Measurements from ENCODE around the gene LST1. TPM values are rescaled to one million over a fixed set of nuclear protein-coding genes. Genes with fewer than 3 reads are reported as not detected.

Gene LST1
- total and polyA plus RNA-seq, 2 donors (not counting 1 experiment from before 2014, with no cell fraction given) = 7.4 to 30.5 TPM

DNA sequence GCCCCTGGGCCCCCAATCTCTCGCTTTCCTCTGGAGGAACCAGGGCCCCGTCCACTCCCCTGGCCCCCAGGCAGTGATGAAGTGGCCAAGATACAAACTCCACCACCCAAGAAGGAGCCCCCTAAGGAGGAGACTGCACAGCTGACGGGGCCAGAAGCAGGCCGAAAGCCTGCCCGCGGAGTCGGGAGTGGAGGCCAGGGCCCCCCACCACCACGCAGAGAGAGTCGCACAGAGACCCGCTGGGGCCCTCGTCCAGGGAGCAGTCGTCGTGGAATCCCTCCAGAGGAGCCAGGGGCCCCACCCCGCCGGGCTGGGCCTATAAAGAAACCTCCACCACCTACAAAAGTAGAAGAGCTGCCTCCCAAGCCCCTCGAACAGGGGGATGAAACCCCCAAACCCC is 45.1 kb downstream of the LST1 start:
- no peak overlapping the region for H3K4me2 ChIP-seq (replicated peaks; ENCODE audit: low read depth, low read length, poor library complexity, severe bottlenecking)
- intact Hi-C loops (cut with micrococcal nuclease) = no loop called here
- peaks cover 6% of the 10 kb centered on the region for H3K79me2 ChIP-seq (ENCODE audit: control insufficient read depth, insufficient read depth, low read length)
- H3K9ac ChIP-seq (ENCODE audit: low read length) = no peak overlapping the region
- Mint-ChIP-seq H3K27ac (no peak overlapping the region), H3K4me1 (no peaks in the 10 kb centered on the region), H3K9me3 (ENCODE audit: insufficient read depth) (no peaks in the 10 kb centered on the region), H3K27me3 (no peaks in the 10 kb centered on the region), H3K4me3 (no peak overlapping the region)
- ATAC-seq (ENCODE audit: low read depth) (no peak), DNase-seq (no peak)
- POLR2A ChIA-PET = no interaction called here
- H2AFZ ChIP-seq (ENCODE audit: insufficient read depth, low read depth, low read length, poor library complexity, severe bottlenecking) = no peak overlapping the region
- H4K20me1 ChIP-seq (ENCODE audit: control insufficient read depth, insufficient read depth, low read length, poor library complexity, severe bottlenecking) = peaks cover 46% of the 10 kb centered on the region
- H3K4me3 ChIP-seq (ENCODE audit: control extremely low read depth in 1 of 5, extremely low read depth in 1 of 5, insufficient read depth in 1 of 5, low read depth in 2 of 5, low read length in 4 of 5) = no peak overlapping the region
- CTCF ChIA-PET = no interaction called here
- peaks cover 6 to 91% of the 10 kb centered on the region in 2 experiments for H3K36me3 ChIP-seq (replicated peaks in 1 of 2; ENCODE audit: control extremely low read depth in 1 of 2, control insufficient read depth in 1 of 2, extremely low read depth in 1 of 2, insufficient read depth in 2 of 2, low read length in 1 of 2)
- no peaks in the 10 kb centered on the region for H3K27me3 ChIP-seq (replicated peaks in 1 of 4; ENCODE audit: control extremely low read depth in 1 of 4, control insufficient read depth in 3 of 4, insufficient read depth in 4 of 4, low read length in 3 of 4)
- no peaks in the 10 kb centered on the region for H3K4me1 ChIP-seq (ENCODE audit: control insufficient read depth in 2 of 2, insufficient read depth in 2 of 2, low read length in 2 of 2)
- H3K9me3 ChIP-seq (ENCODE audit: control extremely low read depth in 1 of 3, control insufficient read depth in 2 of 3, insufficient read depth in 1 of 3, low read length in 2 of 3) = no peaks in the 10 kb centered on the region
- TF ChIP-seq, protein P1, sequence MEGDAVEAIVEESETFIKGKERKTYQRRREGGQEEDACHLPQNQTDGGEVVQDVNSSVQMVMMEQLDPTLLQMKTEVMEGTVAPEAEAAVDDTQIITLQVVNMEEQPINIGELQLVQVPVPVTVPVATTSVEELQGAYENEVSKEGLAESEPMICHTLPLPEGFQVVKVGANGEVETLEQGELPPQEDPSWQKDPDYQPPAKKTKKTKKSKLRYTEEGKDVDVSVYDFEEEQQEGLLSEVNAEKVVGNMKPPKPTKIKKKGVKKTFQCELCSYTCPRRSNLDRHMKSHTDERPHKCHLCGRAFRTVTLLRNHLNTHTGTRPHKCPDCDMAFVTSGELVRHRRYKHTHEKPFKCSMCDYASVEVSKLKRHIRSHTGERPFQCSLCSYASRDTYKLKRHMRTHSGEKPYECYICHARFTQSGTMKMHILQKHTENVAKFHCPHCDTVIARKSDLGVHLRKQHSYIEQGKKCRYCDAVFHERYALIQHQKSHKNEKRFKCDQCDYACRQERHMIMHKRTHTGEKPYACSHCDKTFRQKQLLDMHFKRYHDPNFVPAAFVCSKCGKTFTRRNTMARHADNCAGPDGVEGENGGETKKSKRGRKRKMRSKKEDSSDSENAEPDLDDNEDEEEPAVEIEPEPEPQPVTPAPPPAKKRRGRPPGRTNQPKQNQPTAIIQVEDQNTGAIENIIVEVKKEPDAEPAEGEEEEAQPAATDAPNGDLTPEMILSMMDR (IDR thresholded peaks at IDR 0.05) = no peak
- TF ChIP-seq EZH2 (IDR thresholded peaks at IDR 0.05; ENCODE audit: borderline replicate concordance, insufficient read depth, low read depth, low read length, poor library complexity, severe bottlenecking) = no peak
- WGBS (ENCODE audit: insufficient coverage) = 93% methylated on average over 13 of the region's 16 CpGs
- no peak overlapping the region for H3K27ac ChIP-seq (ENCODE audit: low read length in 2 of 2)

DNA sequence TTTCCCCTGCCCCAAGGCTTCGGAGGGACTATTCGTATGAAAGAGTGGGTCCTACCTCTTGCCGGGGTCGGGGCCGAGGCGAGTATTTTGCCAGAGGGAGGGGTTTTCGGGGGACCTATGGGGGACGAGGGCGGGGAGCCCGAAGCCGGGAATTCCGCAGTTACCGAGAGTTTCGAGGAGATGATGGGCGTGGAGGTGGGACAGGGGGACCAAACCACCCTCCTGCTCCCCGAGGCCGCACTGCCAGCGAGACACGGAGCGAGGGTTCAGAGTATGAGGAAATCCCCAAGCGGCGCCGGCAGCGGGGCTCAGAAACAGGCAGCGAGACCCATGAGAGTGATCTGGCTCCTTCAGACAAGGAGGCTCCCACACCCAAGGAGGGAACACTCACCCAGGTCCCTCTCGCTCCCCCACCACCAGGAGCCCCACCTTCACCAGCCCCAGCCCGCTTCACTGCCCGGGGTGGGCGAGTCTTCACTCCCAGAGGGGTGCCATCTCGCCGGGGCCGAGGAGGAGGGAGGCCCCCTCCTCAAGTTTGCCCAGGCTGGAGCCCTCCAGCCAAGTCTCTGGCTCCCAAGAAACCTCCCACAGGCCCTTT is 45.7 kb downstream of the LST1 start:
- WGBS (ENCODE audit: insufficient coverage) = 96% methylated on average over 24 of the region's 32 CpGs
- no peaks in the 10 kb centered on the region for H3K27me3 Mint-ChIP-seq
- Histone ChIP-seq H3K4me1 (ENCODE audit: control insufficient read depth in 2 of 2, insufficient read depth in 2 of 2, low read length in 2 of 2) (no peaks in the 10 kb centered on the region), H4K20me1 (ENCODE audit: control insufficient read depth, insufficient read depth, low read length, poor library complexity, severe bottlenecking) (peaks cover 46% of the 10 kb centered on the region), H3K4me3 (ENCODE audit: control extremely low read depth in 1 of 5, extremely low read depth in 1 of 5, insufficient read depth in 1 of 5, low read depth in 2 of 5, low read length in 4 of 5) (no peak overlapping the region), H3K27me3 (replicated peaks in 1 of 4; ENCODE audit: control extremely low read depth in 1 of 4, control insufficient read depth in 3 of 4, insufficient read depth in 4 of 4, low read length in 3 of 4) (no peaks in the 10 kb centered on the region), H3K27ac (ENCODE audit: low read length in 2 of 2) (no peak overlapping the region), H3K79me2 (ENCODE audit: control insufficient read depth, insufficient read depth, low read length) (peaks cover 6% of the 10 kb centered on the region), H2AFZ (ENCODE audit: insufficient read depth, low read depth, low read length, poor library complexity, severe bottlenecking) (no peak overlapping the region), H3K9me3 (ENCODE audit: control extremely low read depth in 1 of 3, control insufficient read depth in 2 of 3, insufficient read depth in 1 of 3, low read length in 2 of 3) (no peaks in the 10 kb centered on the region), H3K36me3 (replicated peaks in 1 of 2; ENCODE audit: control extremely low read depth in 1 of 2, control insufficient read depth in 1 of 2, extremely low read depth in 1 of 2, insufficient read depth in 2 of 2, low read length in 1 of 2) (peaks cover 3 to 91% of the 10 kb centered on the region in 2 experiments), H3K4me2 (replicated peaks; ENCODE audit: low read depth, low read length, poor library complexity, severe bottlenecking) (no peak overlapping the region), H3K9ac (ENCODE audit: low read length) (no peak overlapping the region)
- intact Hi-C loops (cut with micrococcal nuclease) = no loop called here
- no peak overlapping the region for H3K27ac Mint-ChIP-seq
- H3K4me1 Mint-ChIP-seq = no peaks in the 10 kb centered on the region
- TF ChIP-seq EZH2 (IDR thresholded peaks at IDR 0.05; ENCODE audit: borderline replicate concordance, insufficient read depth, low read depth, low read length, poor library complexity, severe bottlenecking) = no peak
- TF ChIP-seq, protein P1 (IDR thresholded peaks at IDR 0.05) = no peak
- H3K4me3 Mint-ChIP-seq = no peak overlapping the region
- DNase-seq = no peak
- no peaks in the 10 kb centered on the region for H3K9me3 Mint-ChIP-seq (ENCODE audit: insufficient read depth)
- POLR2A ChIA-PET = no interaction called here
- no peak for ATAC-seq (ENCODE audit: low read depth)
- CTCF ChIA-PET = no interaction called here

All from B cell (primary cell).